ENCODE results near the gene DOLK.

Gene DOLK

DNA sequence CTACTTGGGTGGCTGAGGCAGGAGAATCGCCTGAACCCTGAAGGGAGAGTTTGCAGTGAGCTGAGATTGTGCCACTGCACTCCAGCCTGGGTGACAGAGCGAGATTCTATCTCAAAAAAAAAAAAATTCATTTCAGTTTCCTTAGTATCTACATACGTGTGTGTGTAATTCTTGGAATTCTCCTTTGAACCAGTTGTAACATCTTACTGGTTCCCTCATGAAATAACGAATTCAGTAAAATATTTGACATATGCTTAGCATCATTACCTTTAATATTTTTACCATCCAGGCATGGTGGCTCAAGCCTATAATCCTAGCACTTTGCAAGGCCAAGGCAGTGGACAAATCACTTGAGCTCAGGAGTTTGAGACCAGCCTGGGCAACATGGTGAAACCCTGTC is 17.8 kb downstream of the DOLK start:
- DNase-seq, result no peak

- no peak for DNase-seq
These were observed 18.8 kb downstream of the DOLK start for GRCh38 chr9:128928624-128929023.

GRCh38 chr9:128927731-128928411 is 19.5 kb downstream of the DOLK start:
- peak; percentile 64 for DNase-seq

GRCh38 chr9:128923493-128923883 is 23.9 kb downstream of the DOLK start:
- DNase-seq, result no peak

DNA sequence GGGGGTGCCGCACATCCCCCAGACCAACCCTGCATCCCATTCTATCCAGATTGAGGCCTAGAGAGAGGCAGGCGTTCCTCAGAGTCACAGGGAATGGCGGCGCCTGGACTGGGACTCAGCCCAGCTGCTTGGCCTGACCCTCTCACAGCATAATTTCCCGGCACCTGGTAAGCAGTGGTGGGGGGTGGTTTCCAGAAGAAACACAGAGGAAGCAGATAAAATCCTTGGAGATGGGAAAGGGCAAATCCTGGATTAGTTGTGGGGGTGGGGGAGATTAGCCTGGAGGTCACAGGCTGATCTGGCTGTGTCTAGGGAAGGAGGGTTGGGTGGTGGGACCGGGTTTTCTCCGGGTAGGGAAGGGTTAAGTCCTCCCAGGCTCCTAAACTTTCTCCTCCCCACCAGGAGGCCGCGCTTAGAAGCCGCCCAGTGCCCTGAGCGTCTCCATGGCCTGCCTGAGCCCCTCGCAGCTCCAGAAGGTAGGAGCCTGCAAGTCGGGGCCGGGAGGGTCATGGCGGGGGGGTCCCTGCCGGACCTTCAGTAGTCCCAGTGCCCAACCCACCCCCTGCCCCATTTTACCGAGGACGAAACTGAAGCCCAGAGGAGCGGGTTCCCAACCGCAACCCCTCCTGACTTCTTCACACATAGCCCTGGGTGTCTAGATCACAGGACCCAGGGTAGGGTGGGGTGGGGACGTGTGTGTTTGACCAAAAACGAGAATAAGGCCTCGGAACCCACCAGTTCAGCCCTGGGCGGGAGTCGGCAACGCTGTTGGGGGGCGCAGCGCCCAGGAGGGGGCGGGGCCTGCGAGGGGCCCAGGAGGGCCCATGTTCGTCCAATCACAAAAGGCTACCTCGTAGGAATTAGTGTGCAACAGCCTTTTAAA is 25.3 kb downstream of the DOLK start:
- DNase-seq, result no peak

GRCh38 chr9:128920381-128921058 is 26.9 kb downstream of the DOLK start, which contains the start of gene PHYHD1:
Gene PHYHD1, plus strand, starts transcription at chr9:128920982. Its CDS starts 1,342 bp downstream, at chr9:128922324.
- DNase-seq, result no peak

GRCh38 chr9:128919402-128920089 is 27.9 kb downstream of the DOLK start:
- DNase-seq, result no peak

- DNase-seq, result no peak
These were observed 28.5 kb downstream of the DOLK start for GRCh38 chr9:128918921-128919320.

DNA sequence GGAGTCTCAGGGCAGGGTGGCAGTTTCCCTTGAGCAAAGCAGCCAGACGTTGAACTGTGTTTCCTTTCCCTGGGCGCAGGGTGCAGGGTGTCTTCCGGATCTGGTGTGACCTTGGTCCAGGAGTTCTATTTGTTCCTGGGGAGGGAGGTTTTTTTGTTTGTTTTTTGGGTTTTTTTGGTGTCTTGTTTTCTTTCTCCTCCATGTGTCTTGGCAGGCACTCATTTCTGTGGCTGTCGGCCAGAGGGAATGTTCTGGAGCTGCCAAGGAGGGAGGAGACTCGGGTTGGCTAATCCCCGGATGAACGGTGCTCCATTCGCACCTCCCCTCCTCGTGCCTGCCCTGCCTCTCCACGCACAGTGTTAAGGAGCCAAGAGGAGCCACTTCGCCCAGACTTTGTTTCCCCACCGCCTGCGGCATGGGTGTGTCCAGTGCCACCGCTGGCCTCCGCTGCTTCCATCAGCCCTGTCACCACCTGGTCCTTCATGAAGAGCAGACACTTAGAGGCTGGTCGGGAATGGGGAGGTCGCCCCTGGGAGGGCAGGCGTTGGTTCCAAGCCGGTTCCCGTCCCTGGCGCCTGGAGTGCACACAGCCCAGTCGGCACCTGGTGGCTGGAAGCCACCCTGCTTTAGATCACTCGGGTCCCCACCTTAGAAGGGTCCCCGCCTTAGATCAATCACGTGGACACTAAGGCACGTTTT is 30.1 kb downstream of the DOLK start:
- DNase-seq, result no peak

DNA sequence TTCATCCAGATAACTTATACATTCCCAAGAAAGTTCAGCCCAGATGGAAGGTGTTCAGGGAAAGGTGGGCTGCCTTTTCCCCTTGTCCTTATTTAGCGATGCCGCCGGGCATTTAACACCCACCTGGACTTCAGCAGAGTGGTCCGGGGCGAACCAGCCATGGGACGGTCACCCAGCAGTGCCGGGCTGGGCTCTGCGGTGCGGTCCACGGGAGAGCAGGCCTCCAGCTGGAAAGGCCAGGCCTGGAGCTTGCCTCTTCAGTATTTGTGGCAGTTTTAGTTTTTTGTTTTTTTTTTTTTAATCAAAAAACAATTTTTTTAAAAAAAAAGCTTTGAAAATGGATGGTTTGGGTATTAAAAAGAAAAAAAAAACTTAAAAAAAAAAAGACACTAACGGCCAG is 30.7 kb downstream of the DOLK start:
- DNase-seq, result no peak

GRCh38 chr9:128916204-128916603 is 31.2 kb downstream of the DOLK start:
- no peak for DNase-seq

- no peak for DNase-seq
These were observed 33.2 kb downstream of the DOLK start for GRCh38 chr9:128913995-128914772.

DNA sequence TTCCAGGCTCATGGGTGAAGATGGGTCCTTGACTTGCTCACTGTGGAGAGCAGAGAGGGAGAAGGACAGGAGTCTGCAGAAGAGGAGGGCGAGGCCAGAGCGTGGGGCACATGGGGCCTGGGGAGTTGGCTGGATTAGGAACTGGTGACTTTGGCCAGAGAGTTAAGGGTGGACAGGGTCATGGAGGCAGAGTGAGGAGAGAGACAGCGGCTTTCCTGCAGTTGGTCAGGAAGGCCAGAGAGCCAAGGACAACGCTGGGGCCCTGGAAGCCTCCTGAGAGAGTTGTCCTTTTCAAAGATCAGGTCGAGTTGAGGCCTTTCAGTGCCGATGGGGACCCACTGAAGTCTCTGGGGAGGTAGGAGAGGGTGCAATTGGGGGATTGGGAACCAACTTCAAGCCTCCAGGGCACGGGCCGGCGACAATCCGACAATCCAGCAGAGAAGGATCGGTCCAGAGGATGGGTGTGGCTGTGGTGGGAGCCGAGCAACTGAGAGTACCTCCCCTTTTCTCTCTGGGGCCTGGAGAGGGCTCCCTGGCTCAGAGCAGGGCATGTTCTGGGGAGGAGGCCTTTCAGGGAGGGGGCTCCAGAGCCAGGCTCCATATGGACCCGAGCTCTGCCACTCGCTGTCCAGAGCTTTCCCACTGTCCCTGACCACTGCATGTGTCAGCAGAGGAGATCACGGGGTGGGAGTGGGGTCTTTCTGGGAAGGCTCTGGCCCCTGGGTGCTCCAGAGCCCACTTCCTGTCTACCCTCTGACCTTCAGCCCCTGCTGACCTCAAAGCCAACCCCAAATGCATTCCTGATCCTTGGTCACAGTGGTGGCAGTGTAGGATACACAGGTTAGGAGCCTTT is 34.1 kb downstream of the DOLK start:
- DNase-seq, result no peak

DNA sequence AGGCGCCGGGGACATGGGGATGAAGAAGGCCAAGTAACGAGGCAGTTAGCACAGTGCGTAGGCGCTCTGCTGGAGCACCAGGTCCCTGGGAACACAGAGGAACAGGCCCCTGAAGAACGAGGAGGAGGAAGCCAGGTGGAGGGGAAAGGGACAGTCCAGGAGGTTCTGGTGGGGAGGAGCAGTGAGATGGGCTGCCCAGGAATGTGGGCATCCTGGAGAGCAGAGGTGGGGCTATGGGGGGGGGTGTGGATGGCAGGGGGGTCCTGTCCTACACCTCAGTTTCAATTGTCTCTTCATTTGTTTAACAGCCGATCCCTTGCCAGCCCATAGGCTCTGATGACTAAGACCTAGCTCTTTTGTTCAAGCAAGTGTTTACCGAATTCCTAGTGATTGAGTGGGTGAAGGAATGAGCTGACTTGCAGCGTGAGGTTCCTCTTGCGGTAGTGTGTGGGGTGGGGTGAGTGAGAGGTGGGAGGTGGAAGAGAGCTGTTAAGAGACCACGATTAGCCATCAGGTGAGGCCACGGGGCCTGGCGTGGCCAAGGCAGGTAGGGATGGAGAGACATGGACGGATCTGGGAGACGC is 35.0 kb downstream of the DOLK start:
- no peak for DNase-seq

GRCh38 chr9:128911529-128912035 is 35.8 kb downstream of the DOLK start:
- no peak for DNase-seq

GRCh38 chr9:128910906-128911305 is 36.5 kb downstream of the DOLK start:
- DNase-seq, result no peak

GRCh38 chr9:128909859-128910258 is 37.5 kb downstream of the DOLK start:
- DNase-seq, result no peak

GRCh38 chr9:128908372-128908771 is 39.0 kb downstream of the DOLK start:
- no peak for DNase-seq

DNA sequence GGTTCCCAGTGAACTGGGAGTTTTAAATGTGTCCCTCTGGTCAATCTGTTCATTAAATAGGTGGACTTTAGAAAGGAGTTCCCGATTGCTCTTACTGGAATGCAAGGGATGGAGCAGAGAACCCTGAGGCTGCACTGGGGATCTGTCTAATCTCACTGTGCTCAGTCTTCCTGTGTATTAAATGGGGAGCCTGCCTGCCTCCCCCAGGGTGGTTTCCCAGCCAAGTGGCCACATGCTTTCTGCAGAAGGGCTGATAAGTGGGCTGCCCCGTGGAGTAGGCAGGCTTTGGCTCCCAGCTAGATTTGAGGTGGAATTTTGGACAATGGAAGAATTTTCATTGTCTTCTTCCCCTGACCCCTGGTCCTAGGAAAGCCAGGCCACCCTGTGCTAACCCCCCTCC is 40.7 kb downstream of the DOLK start:
- no peak for DNase-seq

DNA sequence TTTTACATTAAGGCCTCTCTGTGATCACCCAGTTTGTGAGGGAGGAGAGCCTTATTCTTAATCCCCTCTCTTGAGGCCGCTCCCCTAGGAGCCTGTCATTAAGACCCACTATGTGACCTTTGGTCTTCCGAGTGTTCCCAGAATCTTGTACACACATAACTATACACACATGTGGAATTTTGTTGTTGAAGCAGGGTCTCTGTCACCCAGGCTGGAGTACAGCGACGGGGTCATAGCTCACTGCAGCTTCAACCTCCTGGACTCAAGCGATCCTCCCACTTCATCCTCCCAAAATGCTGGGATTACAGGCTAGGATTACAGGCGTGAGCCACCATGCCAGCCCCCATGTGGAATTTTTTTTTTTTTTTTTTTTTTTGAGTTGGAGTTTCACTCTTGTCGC is 41.4 kb downstream of the DOLK start:
- DNase-seq, result no peak
